ENCODE results near the gene SCG5.
A peak's percentile ranks its signal among the peaks of the same experiment; 100 is the strongest.

Gene SCG5

GRCh38 chr15:32694222-32694983 lies 52.9 kb downstream of the SCG5 start:
- no peak for DNase-seq

DNA sequence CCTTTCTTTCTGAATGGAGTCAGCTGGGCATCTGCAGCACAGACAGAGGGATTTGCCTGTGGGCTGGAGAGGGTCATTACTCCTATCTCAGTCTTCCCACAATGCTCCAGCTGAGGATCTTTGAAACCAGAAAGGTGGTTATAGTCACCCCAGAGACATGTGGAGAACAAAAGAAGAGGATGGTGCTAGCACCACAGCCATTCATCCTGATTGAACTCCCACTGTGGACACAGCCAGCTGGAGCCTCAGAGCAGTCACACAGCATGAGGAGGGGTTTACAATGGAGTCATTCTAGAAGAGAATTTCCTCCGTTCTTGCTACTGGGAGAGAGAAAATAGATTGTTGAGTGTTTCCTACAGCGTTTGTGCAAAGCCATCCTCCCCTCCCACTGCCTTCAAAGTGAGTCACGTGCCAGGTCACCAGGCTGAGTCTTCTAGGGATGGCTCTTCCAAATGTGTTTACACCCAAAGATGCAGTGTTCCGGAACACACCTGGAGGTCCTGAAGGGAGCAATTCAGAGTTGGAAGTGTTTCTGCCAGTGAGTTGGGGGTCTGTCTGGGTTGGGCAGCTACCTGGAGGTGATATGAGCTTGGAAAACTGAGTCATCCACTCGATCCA lies 57.4 kb downstream of the SCG5 start:
- DNase-seq = no peak

DNA sequence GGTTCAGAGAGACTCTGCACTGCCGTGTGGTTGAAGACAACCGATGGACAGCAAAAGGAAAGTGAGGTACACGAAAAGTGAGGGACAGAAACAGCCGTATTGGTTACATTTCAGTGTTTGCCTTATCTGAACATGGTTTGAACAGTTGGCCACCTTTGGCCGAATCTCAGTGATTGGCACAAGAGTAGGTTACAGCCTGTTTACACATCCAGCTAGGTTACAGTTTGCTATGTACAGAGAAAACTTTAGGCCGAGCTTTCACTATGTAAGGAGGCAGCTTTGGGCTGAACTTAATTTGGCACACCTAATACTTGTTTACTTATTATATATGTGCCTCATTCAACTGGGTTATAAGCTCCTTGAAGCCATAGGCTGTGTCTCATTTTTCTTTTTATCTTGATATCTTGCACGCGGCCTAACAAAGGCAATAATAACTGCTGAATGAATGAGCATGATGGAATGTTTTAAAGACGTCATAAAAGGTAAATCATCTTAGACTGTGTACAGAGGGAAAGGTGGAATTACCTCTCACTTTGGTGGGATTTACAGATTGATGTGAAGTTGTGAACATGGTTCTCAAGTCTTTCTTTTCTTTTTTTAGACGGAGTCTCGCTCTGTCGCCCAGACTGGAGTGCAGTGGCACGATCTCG lies 59.1 kb downstream of the SCG5 start:
- no peak for DNase-seq

DNA sequence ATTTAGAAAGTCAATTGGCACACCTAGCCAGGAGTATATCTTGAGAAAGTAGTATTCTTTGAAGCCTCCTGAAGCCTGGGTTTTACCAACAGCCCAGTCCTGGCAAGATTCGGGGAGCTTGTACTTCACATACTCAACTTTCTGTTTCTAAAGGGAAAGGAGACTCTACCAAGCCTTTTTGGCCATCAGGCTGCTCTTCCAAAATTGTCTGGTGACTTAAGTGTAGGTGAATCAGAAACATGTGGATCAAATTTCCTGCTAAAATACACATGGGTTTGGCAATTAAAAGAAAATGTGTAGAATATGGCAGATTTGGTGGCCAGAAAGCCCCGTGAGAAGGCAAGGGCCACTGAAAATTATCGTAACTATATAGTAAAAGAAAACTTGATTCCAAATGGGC lies 60.4 kb downstream of the SCG5 start:
- no peak for DNase-seq

GRCh38 chr15:32704395-32704981 lies 63.0 kb downstream of the SCG5 start:
- DNase-seq = no peak

DNA sequence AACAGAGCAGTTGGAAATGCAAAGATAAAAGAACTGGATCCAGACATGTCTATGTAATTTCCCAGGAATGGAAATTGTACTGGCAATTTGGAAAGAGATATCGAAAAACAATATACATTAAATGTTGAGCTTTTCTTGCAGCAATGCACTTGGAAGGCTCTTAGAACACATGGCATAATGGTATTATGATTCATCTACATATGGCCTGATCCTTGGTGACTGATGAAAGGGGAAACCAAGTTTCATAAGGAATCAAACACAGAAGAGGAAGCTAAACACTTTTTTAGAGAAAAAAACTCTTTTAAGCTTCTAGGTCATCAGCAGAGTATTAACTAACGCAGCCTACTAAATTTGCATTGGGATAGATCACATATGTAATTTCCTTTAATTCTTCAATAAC lies 63.9 kb downstream of the SCG5 start:
- no peak for DNase-seq

- DNase-seq = no peak
These were observed 65.2 kb downstream of the SCG5 start for GRCh38 chr15:32706704-32707103.

- no peak for DNase-seq
These were observed 65.9 kb downstream of the SCG5 start for GRCh38 chr15:32707436-32707835.

DNA sequence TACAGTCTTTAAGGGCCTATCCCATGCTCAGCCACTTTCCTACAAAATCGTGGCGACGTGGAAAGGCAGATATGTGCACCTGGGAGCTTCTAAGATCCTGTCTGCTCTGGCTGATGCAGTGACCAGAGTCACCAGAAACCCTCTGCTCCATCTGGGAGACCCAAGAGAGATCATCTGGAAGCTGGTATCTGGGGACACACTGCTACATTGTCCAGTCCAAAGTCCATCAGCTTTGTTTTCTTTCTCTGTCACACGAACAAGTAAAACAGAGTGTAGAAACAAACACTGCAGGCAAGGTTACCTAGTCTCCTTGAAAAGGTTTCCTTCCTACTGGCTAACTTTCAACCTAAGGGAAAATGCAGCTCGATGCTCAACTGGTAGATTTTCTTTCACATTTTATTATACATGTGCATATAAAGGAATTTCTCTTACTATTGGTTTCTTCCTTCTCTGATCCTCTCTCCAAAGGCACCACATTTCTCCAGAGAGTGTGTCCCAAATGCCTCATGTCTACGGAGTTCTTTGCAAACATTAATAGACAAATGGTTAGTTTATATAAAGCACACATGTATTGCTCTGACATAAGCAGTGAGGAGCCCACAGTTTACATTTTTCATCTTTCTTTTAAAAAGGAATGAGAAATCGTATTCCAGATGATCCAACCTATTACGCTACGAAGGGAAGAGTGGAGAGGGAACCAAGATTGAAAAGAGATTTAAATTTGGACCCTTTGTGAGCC lies 68.0 kb downstream of the SCG5 start:
- no peak for DNase-seq

GRCh38 chr15:32715276-32715675 lies 73.8 kb downstream of the SCG5 start:
- no peak for DNase-seq

DNA sequence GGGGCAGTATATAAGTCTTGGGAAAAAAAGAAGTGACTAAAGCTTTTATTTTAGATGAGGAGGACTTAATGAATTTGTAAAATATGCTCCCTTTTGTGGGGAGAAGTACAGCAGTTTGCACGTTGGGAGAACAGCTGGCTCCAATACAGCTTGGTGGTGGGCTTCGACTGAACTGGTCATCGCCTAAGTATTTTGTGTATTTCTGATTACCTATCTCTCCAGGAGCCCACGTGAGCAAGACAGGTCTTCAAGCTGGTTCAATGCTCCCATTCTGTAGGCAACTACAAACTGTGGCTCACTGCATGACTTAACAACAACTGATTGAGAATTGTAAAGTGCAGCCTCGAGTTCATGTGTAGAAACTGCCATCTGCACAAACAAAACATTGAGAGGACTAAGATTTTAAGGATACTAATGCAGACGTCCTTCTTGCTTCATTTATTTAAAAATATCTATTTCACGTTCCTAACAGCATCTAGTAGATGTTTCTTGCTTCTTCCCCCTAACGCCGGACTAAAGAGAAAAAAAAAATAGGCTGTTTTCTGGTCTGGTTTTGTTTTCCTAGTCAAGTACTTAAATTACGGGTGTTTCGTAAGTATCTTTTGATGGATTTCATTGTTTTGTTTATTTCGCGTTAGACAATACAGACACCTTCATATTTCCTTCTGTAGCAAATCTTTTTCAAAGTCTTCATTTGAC lies 74.9 kb downstream of the SCG5 start:
- DNase-seq = peak; percentile 6

- no peak for DNase-seq
These were observed 75.5 kb downstream of the SCG5 start for GRCh38 chr15:32716915-32717425.

DNA sequence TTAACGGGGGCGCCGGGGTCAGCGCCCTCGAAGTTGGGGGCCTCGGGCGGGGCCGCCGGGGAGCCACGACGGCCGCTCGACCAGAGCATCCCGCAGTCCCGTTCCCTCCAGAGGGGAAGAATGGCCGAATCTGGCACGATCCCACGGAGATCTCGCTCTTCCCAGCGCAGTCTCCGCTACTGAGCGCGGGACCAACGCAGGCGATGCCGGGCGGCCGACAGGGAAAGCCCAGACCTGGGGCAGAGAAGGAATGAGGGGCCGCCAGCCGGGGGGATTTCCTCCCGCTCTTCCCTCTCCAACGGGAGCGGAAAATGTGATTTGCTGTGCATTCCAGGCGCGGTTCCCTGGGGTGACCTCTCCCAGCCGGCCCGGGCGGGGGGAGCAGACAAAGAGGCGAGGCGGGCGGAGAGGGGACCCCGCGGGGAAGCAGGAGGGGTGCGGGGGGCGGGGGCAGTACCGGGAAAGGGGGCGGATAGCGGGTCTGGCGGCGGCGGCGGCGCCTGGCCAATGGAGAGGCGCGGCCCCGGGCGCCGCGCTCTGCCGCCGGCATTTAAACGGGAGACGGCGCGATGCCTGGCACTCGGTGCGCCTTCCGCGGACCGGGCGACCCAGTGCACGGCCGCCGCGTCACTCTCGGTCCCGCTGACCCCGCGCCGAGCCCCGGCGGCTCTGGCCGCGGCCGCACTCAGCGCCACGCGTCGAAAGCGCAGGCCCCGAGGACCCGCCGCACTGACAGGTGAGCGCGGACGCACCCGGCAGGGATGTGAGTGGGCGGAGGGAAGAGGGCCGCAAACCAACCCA lies 76.1 kb downstream of the SCG5 start, which contains the start of gene GREM1:
Gene GREM1, plus strand, starts transcription at position 579 of the 801 bp plus-strand sequence. CDS start 12,687 bp downstream, outside the sequence.
- DNase-seq = no peak

DNA sequence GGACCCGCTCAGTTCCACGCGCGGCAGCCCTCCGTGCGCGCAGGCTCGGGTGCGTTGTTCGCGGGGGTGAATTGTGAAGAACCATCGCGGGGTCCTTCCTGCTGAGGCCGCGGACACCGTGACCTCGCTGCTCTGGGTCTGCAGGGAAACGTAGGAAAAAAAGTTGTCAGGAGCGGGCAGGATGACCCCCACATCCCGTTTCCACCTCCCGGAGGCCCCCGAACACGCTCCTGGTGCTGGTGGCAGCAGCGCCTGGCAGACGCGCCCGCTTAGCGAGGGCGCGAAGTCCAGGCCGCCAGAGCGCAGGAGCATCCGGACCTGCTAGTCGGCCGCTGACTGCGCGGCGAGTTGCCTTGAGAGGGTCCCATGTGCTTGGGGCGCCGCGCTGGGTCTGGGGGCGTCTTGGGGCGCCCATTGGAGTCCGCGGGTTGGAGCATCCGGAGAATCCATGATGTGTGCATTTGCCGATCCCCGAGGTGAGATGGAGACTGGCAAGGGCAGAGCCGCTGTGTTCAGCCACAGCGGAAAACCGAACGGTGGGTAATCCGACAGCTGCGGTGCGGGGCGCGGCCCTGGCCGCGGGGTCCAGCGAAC lies 76.8 kb downstream of the SCG5 start:
- DNase-seq = no peak

DNA sequence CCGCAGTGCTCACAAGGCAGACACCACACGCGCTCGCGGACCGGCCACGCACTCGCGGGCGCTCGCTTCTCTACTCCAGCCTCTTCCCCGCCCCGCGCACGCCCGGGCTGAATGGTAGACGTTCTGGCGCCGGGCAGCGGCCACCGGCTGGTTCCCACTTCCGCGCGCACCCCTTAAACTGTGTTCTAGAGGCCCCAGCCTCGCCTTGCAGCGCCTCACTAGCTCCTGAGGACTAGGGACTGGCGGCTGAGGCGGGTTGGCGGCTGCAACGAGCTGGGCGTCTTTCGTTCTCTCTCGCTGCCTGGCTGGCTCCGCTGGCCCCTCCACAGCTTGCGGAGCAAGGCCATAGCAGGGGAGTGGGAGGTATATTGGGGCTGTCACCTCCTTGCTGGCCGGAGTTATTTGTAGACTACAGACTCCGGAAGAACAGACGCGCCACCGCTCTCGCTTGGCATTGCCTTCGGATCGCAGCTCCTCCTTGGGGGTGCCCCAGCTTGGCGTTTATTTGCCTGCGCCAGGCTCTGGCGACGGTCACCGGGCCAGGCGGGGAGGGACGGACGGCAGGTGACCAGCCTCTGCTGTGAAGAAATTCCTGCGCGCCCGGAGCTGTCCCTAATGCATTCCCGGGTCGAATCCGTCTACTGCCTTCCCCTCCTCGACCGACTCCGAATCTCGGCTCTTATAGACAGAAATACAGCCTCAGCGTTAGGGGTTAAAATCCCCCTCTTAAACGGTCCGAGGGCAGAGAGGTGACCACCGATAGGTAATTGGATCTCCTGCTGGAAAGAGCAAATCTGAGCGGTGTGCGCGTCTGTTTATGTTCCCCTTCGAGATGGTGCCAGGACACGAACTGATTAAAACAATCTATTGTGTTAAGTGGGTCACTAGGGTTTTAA lies 77.6 kb downstream of the SCG5 start:
- no peak for DNase-seq

DNA sequence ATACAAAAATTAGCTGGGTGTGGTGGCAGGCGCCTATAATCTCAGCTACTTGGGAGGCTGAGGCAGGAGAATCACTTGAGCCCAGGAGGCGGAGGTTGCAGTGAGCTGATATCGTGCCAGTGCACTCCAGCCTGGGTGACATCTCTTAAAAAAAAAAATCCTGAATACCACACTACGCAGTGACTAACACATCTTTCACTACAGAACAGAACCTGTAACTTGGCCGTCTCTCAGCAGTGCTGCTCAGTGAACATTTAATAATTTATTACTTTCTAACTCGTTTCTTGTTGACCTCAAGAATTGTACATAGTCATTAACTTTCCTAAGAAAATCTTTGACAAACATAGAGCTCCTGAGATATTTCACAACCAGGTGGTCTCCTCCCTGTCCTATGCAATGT lies 80.1 kb downstream of the SCG5 start:
- DNase-seq = no peak

DNA sequence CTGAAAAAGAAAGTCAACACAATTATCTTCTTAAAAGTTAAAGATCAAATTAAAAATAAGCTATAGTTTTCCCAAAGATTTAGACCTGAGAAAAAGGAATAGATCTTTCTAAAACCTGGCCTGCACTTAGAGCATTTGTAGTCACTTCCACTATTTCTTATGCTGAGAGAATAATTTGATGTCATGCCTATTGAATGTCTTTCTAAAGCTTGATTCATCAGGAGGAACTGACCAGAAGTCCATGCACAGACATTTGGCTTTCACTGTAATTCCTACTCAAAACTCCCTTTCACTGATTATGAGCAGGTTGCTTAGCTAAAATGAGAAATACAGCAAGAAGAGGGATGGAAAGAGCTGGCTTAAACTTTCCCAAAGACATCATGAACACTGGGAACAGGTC lies 80.6 kb downstream of the SCG5 start:
- no peak for DNase-seq

DNA sequence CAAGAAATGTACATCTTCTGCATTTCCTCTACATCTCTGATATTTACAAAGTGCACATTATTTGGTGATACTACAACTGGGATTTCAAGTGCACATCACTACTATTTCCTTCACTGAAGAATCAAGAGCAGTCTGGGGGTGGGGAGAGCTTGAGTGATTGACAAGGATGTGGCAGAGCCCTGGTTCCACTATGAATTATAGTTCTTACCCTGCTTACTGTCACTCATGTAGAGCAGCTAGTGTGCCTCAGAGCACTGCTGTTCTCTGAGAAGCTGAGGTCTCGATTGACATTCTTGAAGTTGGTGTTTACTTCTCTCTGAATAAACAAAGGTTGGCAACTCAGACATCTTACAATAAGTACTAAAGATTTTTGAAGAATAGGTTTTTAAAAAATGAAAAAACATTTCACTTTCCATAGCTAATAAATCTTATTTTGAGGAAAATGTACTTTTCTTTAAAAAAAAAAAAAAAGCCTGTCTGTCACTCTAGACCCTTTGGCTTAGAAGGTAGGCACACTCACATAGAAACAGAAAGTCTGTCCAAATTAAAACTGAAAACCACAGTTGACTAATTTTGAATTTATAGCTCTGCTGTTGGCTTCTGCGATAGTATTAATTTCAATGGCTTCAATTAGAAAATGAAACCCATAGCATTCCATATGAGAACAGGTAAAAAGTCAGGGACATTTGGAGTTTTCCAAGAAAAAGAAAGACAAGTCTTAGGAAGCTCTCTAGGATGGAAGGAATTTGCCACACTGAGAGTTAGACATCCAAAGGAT lies 81.8 kb downstream of the SCG5 start:
- peak; percentile 64 for DNase-seq
